HepG2 (cell line): Measurements from ENCODE around the gene NT5DC2. TPM values are rescaled to one million over a fixed set of nuclear protein-coding genes. Genes with fewer than 3 reads are reported as not detected.
A peak's percentile ranks its signal among the peaks of the same experiment; 100 is the strongest.

Experiments used
- BCL3 ChIP-seq: sonication (generic); formaldehyde crosslinking; IDR thresholded peaks from 2 replicates; pipeline ENCODE4 v1.5.1; 2020; ENCODE audit warnings: mild to moderate bottlenecking, missing genetic modification reagents, moderate library complexity
- CCAR2 ChIP-seq: fragments of 200-400 bp; formaldehyde crosslinking; optimal IDR thresholded peaks from 2 replicates; pipeline ENCODE3; 2018; ENCODE audit warnings: low read depth, mild to moderate bottlenecking, low read length, moderate library complexity
- GABPA ChIP-seq, 2 experiments: IDR thresholded peaks; 2 replicates each; pipeline ENCODE4 v1.6.1; 2011 to 2016; ENCODE audit warnings: low read depth in 2 of 2, low read length in 1 of 2, missing biosample characterization in 1 of 2, missing genetic modification characterization in 1 of 2
- HNRNPK ChIP-seq: fragments of 200-400 bp; formaldehyde crosslinking; IDR thresholded peaks from 2 replicates; pipeline ENCODE4 v1.6.1; 2018; ENCODE audit warnings: low read length, low read depth, moderate library complexity, mild to moderate bottlenecking; ENCODE audit not compliant: poor library complexity, severe bottlenecking
- MAZ ChIP-seq, 2 experiments: sonication (generic) in 1 of 2; formaldehyde crosslinking in 1 of 2; IDR thresholded peaks; 2 replicates each; pipeline versions ENCODE4 v1.5.0 to v1.6.1; 2012 to 2020; ENCODE audit warnings: low read depth in 2 of 2, mild to moderate bottlenecking in 2 of 2, borderline replicate concordance in 1 of 2, improper control_type of control experiment in 1 of 2, low read length in 1 of 2, missing genetic modification reagents in 1 of 2, moderate library complexity in 1 of 2
- MED1 ChIP-seq: sonication (generic); formaldehyde crosslinking; IDR thresholded peaks from 2 replicates; pipeline ENCODE4 v1.4.0; 2020; ENCODE audit warnings: missing genetic modification reagents
- MED13 ChIP-seq: sonication (generic); formaldehyde crosslinking; IDR thresholded peaks from 2 replicates; pipeline ENCODE4 v1.5.0; 2020; ENCODE audit warnings: missing genetic modification reagents
- NBN ChIP-seq: fragments of 450-650 bp; conservative IDR thresholded peaks from 2 replicates; pipeline ENCODE4 v1.6.1; 2017
- NPAS2 ChIP-seq: sonication (generic); formaldehyde crosslinking; IDR thresholded peaks from 2 replicates; pipeline ENCODE4 v1.8.0; 2022; ENCODE audit warnings: mild to moderate bottlenecking, missing genetic modification reagents, borderline replicate concordance
- PBX2 ChIP-seq: IDR thresholded peaks from 2 replicates; pipeline ENCODE4 v1.6.1; 2016; ENCODE audit warnings: control low read depth
- SMAD3 ChIP-seq: sonication (generic); formaldehyde crosslinking; IDR thresholded peaks from 2 replicates; pipeline ENCODE4 v1.4.0; 2020; ENCODE audit warnings: missing genetic modification reagents
- SMARCC2 ChIP-seq: fragments of 450-650 bp; IDR thresholded peaks from 2 replicates; pipeline ENCODE4 v1.6.1; 2017; ENCODE audit warnings: antibody characterized with exemption, mild to moderate bottlenecking
- SNAI1 ChIP-seq: sonication (generic); formaldehyde crosslinking; IDR thresholded peaks from 2 replicates; pipeline ENCODE4 v1.5.0; 2020; ENCODE audit warnings: mild to moderate bottlenecking, missing genetic modification reagents, borderline replicate concordance
- TGIF2 ChIP-seq: IDR thresholded peaks from 2 replicates; pipeline ENCODE4 v1.6.1; 2016; ENCODE audit warnings: control low read depth, missing compliant biosample characterization
- ZBED4 ChIP-seq: sonication (generic); formaldehyde crosslinking; IDR thresholded peaks from 2 replicates; pipeline ENCODE4 v1.4.0; 2020; ENCODE audit warnings: missing genetic modification reagents, borderline replicate concordance
- ZFYVE20 ChIP-seq: sonication (generic); formaldehyde crosslinking; IDR thresholded peaks from 2 replicates; pipeline ENCODE4 v1.8.0; 2023; ENCODE audit warnings: low read depth, mild to moderate bottlenecking, moderate library complexity, missing genetic modification reagents, borderline replicate concordance
- ZNF263 ChIP-seq: sonication (generic); formaldehyde crosslinking; IDR thresholded peaks from 2 replicates; pipeline ENCODE4 v1.4.0; 2020; ENCODE audit warnings: missing genetic modification reagents
- ZNF773 ChIP-seq: sonication (generic); formaldehyde crosslinking; IDR thresholded peaks from 2 replicates; pipeline ENCODE4 v1.4.0; 2020; ENCODE audit warnings: missing genetic modification reagents, borderline replicate concordance
- polyA plus RNA-seq, 8 experiments: library from polyadenylated mRNA; depleted of rRNA in 3 of 8; stranded (reverse) in 7 of 8; unstranded in 1 of 8; fragments of >200 nt; fragmentation: Illumina TruSeq in 4 of 8; extraction: Trizol in 4 of 8; gene quantifications; 2 replicates each; pipeline versions ENCODE4 v1.2.1 to v1.2.3, GENCODE V29; 2011 to 2016; ENCODE audit warnings: low read depth in 4 of 8, missing spikeins in 1 of 8, mixed read lengths in 1 of 8; ENCODE audit not compliant: insufficient read depth in 1 of 8
- total RNA-seq, 5 experiments: library from RNA; depleted of rRNA; stranded (reverse); fragments of >200 nt; fragmentation: Illumina TruSeq; extraction: Trizol; gene quantifications; 2 replicates each; pipeline ENCODE4 v1.2.3, GENCODE V29; 2016; ENCODE audit warnings: low read depth in 1 of 5
- TF ChIP-seq, protein P1 (sequence below): sonication (generic); formaldehyde crosslinking; IDR thresholded peaks from 2 replicates; pipeline ENCODE4 v1.8.1; 2022; ENCODE audit warnings: low read depth, mild to moderate bottlenecking, missing genetic modification reagents

NT5DC2 gene
- total and polyA plus RNA-seq, 2 of the 13 experiments (the other 11 are each of a cell fraction or from before 2014, with no cell fraction given): 131 to 240 TPM

- no peak for TF ChIP-seq PBX2 (CRISPR knock-in tag)
- no peak for TF ChIP-seq MED1 (CRISPR knock-in tag)
- TF ChIP-seq, protein P1, sequence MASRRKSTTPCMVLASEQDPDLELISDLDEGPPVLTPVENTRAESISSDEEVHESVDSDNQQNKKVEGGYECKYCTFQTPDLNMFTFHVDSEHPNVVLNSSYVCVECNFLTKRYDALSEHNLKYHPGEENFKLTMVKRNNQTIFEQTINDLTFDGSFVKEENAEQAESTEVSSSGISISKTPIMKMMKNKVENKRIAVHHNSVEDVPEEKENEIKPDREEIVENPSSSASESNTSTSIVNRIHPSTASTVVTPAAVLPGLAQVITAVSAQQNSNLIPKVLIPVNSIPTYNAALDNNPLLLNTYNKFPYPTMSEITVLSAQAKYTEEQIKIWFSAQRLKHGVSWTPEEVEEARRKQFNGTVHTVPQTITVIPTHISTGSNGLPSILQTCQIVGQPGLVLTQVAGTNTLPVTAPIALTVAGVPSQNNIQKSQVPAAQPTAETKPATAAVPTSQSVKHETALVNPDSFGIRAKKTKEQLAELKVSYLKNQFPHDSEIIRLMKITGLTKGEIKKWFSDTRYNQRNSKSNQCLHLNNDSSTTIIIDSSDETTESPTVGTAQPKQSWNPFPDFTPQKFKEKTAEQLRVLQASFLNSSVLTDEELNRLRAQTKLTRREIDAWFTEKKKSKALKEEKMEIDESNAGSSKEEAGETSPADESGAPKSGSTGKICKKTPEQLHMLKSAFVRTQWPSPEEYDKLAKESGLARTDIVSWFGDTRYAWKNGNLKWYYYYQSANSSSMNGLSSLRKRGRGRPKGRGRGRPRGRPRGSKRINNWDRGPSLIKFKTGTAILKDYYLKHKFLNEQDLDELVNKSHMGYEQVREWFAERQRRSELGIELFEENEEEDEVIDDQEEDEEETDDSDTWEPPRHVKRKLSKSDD (CRISPR knock-in tag): no peak
- no peak for TF ChIP-seq ZNF773 (CRISPR knock-in tag)
- TF ChIP-seq SMARCC2: no peak
- no peak for TF ChIP-seq CCAR2
- TF ChIP-seq ZFYVE20 (CRISPR knock-in tag): no peak
- peak; percentile 96 for TF ChIP-seq MAZ (IDR thresholded peaks at IDR 0.05; ENCODE audit: borderline replicate concordance, low read depth, low read length)
- peak; percentile 70 for TF ChIP-seq MAZ (CRISPR knock-in tag; IDR thresholded peaks at IDR 0.05; ENCODE audit: low read depth)
- TF ChIP-seq ZBED4: no peak
- TF ChIP-seq ZNF263 (CRISPR knock-in tag): peak; percentile 93
- no peak for TF ChIP-seq NBN
- peak; percentile 34; the same call in 1 of the 2 replicates for TF ChIP-seq TGIF2 (CRISPR knock-in tag)
- no peak for TF ChIP-seq MED13 (CRISPR knock-in tag)
- TF ChIP-seq NPAS2: no peak
- no peak for TF ChIP-seq SNAI1 (CRISPR knock-in tag)
- 0 out of 2 replicates have a peak, but pooled peaks have one; percentile 18 for TF ChIP-seq BCL3
- TF ChIP-seq GABPA (IDR thresholded peaks at IDR 0.05; ENCODE audit: low read depth, low read length): no peak
- TF ChIP-seq GABPA (CRISPR knock-in tag; IDR thresholded peaks at IDR 0.05; ENCODE audit: low read depth): no peak
- no peak for TF ChIP-seq SMAD3 (CRISPR knock-in tag)
- TF ChIP-seq HNRNPK: peak; percentile 46
Measured at GRCh38 chr3:52533623-52534280, at the start of gene NT5DC2 (continued).
